ENCODE measurements around the gene IKZF3.
A peak's percentile ranks its signal among the peaks of the same experiment; 100 is the strongest.

The IKZF3 gene

DNA sequence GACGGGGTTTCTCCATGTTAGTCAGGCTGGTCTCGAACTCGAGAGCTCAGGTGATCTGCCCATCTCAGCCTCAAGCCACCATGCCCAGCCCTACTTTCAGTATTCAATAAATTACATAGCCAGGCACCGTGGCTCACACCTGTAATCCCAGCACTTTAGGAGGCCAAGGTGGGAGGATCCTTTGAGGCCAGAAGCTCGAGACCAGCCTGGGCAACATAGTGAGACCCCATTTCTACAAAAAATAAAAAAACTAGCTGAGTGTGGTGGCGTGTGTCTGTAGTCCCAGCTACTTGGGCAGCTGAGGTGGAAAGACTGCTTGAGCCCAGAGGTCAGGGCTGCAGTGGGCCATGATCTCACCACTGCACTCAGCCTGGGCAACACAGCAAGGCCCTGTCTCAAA is 142.0 kb downstream of the IKZF3 start:
- no peak overlapping the region for H3K4me3 ChIP-seq (ENCODE audit: low read length)
- TF ChIP-seq CTCF (IDR thresholded peaks at IDR 0.05; ENCODE audit: insufficient read depth, low read depth, low read length, missing control alignments): no peak
- no peak for DNase-seq (ENCODE audit: low read depth)

DNA sequence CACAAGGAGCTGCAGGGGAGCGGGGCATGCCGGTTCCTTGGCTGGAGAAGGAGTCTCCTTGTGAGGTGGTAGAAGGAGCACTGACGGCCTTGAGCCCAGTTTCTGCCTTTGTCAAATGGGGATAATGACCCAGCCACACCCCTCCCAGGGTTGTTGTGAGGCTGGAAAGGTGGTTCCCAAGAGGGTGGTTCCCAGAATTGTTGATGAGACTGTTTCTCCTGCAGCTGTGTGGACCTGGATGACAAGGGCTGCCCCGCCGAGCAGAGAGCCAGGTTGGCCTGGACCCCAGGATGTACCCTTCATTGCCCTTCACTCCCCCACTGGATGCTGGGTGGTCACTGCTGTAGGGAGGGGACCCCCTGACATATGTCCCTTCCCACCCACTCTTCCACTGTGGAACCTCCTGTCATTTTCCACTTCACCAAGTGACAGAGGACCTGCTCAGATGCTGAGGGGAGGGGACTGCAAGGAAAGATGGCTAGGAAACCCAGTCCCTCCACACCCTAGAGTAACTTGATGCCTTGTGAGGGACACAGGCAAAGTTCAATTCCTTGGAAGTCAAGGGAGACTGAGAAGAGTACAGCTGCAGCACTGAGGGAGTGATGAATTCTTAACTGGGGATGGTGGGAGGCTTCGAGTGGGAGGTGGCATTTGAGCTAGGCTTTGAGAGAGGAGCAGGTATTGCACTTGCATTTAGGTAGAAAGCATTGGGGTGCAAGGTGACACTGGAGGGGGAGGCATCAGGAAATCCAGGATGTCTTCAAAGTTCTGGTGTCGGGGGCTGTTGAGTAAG is 144.4 kb downstream of the IKZF3 start:
- no peak for DNase-seq (ENCODE audit: low read depth)
- TF ChIP-seq CTCF (IDR thresholded peaks at IDR 0.05; ENCODE audit: insufficient read depth, low read depth, low read length, missing control alignments): no peak
- H3K4me3 ChIP-seq (ENCODE audit: low read length): no peak overlapping the region

DNA sequence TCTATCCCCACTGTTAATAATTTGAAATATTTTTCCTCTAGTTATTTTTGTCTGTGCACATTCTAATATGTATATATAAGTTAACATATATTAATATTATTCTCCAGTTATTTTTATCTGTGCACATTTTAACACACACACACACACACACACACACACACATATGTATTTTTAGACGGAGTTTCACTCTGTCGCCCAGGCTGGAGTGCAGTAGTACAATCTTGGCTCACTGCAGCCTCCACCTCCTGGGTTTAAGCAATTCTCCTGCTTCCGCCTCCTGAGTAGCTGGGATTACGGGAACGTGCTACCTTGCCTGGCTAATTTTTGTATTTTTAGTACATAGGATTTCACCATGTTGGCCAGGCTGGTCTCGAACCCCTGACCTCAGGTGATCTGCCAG is 146.5 kb downstream of the IKZF3 start:
- no peak overlapping the region for H3K4me3 ChIP-seq (ENCODE audit: low read length)
- TF ChIP-seq CTCF (IDR thresholded peaks at IDR 0.05; ENCODE audit: insufficient read depth, low read depth, low read length, missing control alignments): no peak
- no peak for DNase-seq (ENCODE audit: low read depth)

DNA sequence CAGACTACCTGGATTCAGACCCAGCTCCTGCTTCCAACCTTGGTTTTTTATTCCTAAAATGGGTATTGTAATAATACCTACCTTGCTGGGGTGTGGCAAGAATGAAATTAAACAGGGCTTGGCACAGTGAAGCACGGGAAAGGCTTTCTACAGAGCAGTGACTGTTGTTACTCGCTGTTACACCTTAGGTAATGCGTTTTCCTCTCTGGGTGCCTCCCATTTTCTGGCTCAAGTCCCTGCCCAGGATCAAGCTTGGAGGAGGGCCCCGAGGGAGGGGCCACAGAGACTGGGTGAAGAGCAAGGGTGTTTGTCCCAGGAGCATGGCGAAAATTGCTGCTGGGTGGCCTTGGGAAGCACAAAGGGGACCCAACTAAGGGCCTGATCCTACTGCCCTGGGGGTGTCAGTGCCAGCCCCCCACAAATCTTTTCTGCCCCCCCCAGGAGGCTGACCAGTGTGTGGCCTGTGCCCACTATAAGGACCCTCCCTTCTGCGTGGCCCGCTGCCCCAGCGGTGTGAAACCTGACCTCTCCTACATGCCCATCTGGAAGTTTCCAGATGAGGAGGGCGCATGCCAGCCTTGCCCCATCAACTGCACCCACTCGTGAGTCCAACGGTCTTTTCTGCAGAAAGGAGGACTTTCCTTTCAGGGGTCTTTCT is 147.1 kb downstream of the IKZF3 start:
- peak; percentile 84 for DNase-seq (ENCODE audit: low read depth)
- no peak overlapping the region for H3K4me3 ChIP-seq (ENCODE audit: low read length)
- no peak for TF ChIP-seq CTCF (IDR thresholded peaks at IDR 0.05; ENCODE audit: insufficient read depth, low read depth, low read length, missing control alignments)

DNA sequence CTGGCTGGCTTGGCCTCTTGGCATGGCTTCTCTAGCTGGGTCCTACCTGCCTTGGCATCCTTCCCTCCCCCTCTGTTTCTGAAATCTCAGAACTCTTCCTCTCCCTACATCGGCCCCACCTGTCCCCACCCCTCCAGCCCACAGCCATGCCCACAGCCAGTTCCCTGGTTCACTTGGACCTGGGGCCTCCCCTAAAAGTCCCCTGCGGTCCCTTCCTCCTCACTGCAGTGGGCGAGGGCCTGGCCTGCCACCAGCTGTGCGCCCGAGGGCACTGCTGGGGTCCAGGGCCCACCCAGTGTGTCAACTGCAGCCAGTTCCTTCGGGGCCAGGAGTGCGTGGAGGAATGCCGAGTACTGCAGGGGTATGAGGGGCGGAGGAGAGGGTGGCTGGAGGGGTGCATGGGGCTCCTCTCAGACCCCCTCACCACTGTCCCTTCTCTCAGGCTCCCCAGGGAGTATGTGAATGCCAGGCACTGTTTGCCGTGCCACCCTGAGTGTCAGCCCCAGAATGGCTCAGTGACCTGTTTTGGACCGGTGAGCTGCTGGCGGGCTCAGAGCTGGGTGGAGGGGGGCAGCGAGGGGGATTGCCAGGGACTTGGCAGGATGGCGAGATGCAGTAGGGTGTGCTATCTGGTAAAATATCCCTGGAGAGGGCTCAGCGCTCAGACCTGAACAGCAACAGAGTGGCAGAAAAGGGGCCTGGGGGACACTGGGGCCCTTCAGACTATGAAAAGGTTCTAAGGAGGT is 147.9 kb downstream of the IKZF3 start:
- no peak for TF ChIP-seq CTCF (IDR thresholded peaks at IDR 0.05; ENCODE audit: insufficient read depth, low read depth, low read length, missing control alignments)
- DNase-seq (ENCODE audit: low read depth): no peak
- H3K4me3 ChIP-seq (ENCODE audit: low read length): no peak overlapping the region

- TF ChIP-seq CTCF (IDR thresholded peaks at IDR 0.05; ENCODE audit: insufficient read depth, low read depth, low read length, missing control alignments): no peak
- no peak for DNase-seq (ENCODE audit: low read depth)
- H3K4me3 ChIP-seq (ENCODE audit: low read length): no peak overlapping the region
These were observed 148.6 kb downstream of the IKZF3 start for GRCh38 chr17:39715375-39716072.

Data from epithelial cell of esophagus (primary cell).